Neural progenitor cell (in vitro differentiated cells): Measurements from ENCODE around the gene PROM2. TPM values are rescaled to one million over a fixed set of nuclear protein-coding genes. Genes with fewer than 3 reads are reported as not detected.

Experiments
- DNase-seq: peaks from one replicate; pipeline ENCODE4 v3.0.0-alpha.2; 2016; ENCODE audit warnings: low spot score
- H2AFZ ChIP-seq: fragments of 200-600 bp; sonication (generic); replicated peaks from 2 replicates; pipeline ENCODE4 v1.6.1; 2016; ENCODE audit warnings: antibody characterized with exemption
- H3F3A ChIP-seq: fragments of 200-600 bp; sonication (generic); 2 replicates; pipeline ENCODE4 v1.6.1; 2016; ENCODE audit warnings: antibody characterized with exemption, low read depth
- H3K27ac ChIP-seq: fragments of 200-600 bp; sonication (generic); 2 replicates; pipeline ENCODE4 v1.5.1; 2016; ENCODE audit warnings: mild to moderate bottlenecking
- H3K27me3 ChIP-seq: fragments of 200-600 bp; sonication (generic); 2 replicates; pipeline ENCODE4 v1.6.1; 2016; ENCODE audit warnings: mild to moderate bottlenecking, moderate library complexity
- H3K36me3 ChIP-seq: fragments of 200-600 bp; sonication (generic); 2 replicates; pipeline ENCODE4 v1.5.1; 2016
- H3K4me1 ChIP-seq: fragments of 200-600 bp; sonication (generic); 2 replicates; pipeline ENCODE4 v1.6.1; 2016; ENCODE audit warnings: mixed run types
- H3K4me2 ChIP-seq: fragments of 200-600 bp; sonication (generic); 2 replicates; pipeline ENCODE4 v1.6.1; 2016
- H3K4me3 ChIP-seq: fragments of 200-600 bp; sonication (generic); 2 replicates; pipeline ENCODE4 v1.5.1; 2016
- H3K79me2 ChIP-seq: fragments of 200-600 bp; sonication (generic); 2 replicates; pipeline ENCODE4 v1.6.1; 2016; ENCODE audit warnings: low read depth
- H3K9ac ChIP-seq: fragments of 200-600 bp; sonication (generic); 2 replicates; pipeline ENCODE4 v1.6.1; 2016
- H3K9me3 ChIP-seq: fragments of 200-600 bp; sonication (generic); 2 replicates; pipeline ENCODE4 v1.5.1; 2016; ENCODE audit warnings: low read depth
- H4K20me1 ChIP-seq: fragments of 200-600 bp; sonication (generic); 2 replicates; pipeline ENCODE4 v1.6.1; 2016; ENCODE audit warnings: low read depth
- H3K27ac Mint-ChIP-seq: 3 replicates; pipeline ENCODE4 v1.8.0; 2021; ENCODE audit warnings: mixed read lengths
- H3K27me3 Mint-ChIP-seq: 2 replicates; pipeline ENCODE4 v1.8.0; 2022; ENCODE audit warnings: low read depth, mild to moderate bottlenecking, inconsistent platforms, moderate library complexity, mixed read lengths; ENCODE audit not compliant: insufficient read depth
- H3K36me3 Mint-ChIP-seq: 3 replicates; pipeline ENCODE4 v1.8.0; 2021; ENCODE audit warnings: mixed read lengths
- H3K4me1 Mint-ChIP-seq: 3 replicates; pipeline ENCODE4 v1.8.0; 2021; ENCODE audit warnings: mixed read lengths
- H3K4me3 Mint-ChIP-seq: 3 replicates; pipeline ENCODE4 v1.8.0; 2021; ENCODE audit warnings: mild to moderate bottlenecking, moderate library complexity, mixed read lengths
- H3K9me3 Mint-ChIP-seq: 3 replicates; pipeline ENCODE4 v1.8.0; 2020; ENCODE audit warnings: mixed read lengths
- EZH2 ChIP-seq: fragments of 200-600 bp; sonication (generic); IDR thresholded peaks from 2 replicates; pipeline ENCODE4 v1.6.1; 2017; ENCODE audit warnings: antibody characterized with exemption, mild to moderate bottlenecking, moderate library complexity
- EZH2phosphoT487 ChIP-seq: fragments of 200-600 bp; sonication (generic); IDR thresholded peaks from 2 replicates; pipeline ENCODE4 v1.6.1; 2017; ENCODE audit warnings: antibody characterized with exemption
- total RNA-seq: library from RNA; depleted of rRNA; stranded (reverse); fragments of >200 nt; gene quantifications from 2 replicates; pipeline ENCODE4 v1.2.3, GENCODE V29; 2015; ENCODE audit warnings: low replicate concordance
- TF ChIP-seq, protein P1 (sequence below): fragments of 200-600 bp; sonication (generic); IDR thresholded peaks from 2 replicates; pipeline ENCODE4 v1.5.1; 2017; ENCODE audit warnings: antibody characterized with exemption, mild to moderate bottlenecking

PROM2 gene
- total RNA-seq, 1 donor from 2014 or later: 0.95 TPM

DNA sequence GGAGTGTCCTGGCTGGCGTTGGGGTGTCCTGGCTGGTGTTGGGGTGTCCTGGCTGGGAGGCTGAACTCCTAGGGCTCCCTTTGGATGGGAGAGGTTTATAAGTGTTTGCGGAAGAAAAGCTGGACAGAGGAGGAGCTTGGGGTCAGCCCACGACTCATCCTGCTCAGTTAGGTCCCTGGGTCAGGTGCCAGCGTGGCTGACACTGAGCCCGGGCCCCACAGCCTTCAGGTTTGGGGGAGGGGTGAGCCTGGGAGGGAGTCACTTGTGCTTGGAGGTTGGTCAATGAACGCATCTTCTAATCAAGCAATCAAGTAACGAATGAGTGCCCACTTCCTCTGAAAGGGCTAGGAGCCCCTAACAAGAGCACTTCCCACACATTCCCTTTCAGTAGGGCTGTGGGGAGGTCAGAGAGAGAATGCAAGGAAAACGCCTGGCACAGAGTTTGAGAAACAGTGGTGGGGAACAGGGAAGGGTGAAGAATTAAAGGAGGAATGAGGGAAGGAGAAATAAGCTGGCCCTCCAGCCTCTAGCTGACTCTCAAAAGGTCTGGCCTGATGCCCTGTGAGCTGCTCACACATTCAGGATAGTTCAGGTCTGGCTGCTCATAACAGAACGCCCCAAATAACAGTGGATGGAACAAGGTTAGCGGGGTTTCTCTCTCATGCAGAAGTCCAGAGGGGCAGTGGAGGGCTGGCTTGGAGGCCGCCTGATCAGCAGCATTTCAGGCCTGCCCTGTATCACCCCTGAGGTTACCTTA, 23.6 kb downstream of the PROM2 start:
- Histone ChIP-seq H4K20me1 (no peaks in the 10 kb centered on the region), H3K27ac (no peak overlapping the region), H3K4me2 (peak overlapping the region; percentile 57), H3K4me3 (no peak overlapping the region), H3K27me3 (no peaks in the 10 kb centered on the region), H3K9me3 (no peaks in the 10 kb centered on the region), H3K4me1 (no peaks in the 10 kb centered on the region), H3K79me2 (no peaks in the 10 kb centered on the region), H3K9ac (no peak overlapping the region), H2AFZ (no peak overlapping the region), H3F3A (no peaks in the 10 kb centered on the region), H3K36me3 (no peaks in the 10 kb centered on the region)
- Mint-ChIP-seq H3K27me3 (peaks cover 7% of the 10 kb centered on the region), H3K27ac (peak overlapping the region; percentile 54), H3K4me3 (peak overlapping the region; percentile 62), H3K4me1 (peaks cover 22% of the 10 kb centered on the region), H3K9me3 (no peaks in the 10 kb centered on the region), H3K36me3 (no peaks in the 10 kb centered on the region)
- DNase-seq: no peak
- TF ChIP-seq EZH2: no peak
- TF ChIP-seq EZH2phosphoT487: no peak
- TF ChIP-seq, protein P1, sequence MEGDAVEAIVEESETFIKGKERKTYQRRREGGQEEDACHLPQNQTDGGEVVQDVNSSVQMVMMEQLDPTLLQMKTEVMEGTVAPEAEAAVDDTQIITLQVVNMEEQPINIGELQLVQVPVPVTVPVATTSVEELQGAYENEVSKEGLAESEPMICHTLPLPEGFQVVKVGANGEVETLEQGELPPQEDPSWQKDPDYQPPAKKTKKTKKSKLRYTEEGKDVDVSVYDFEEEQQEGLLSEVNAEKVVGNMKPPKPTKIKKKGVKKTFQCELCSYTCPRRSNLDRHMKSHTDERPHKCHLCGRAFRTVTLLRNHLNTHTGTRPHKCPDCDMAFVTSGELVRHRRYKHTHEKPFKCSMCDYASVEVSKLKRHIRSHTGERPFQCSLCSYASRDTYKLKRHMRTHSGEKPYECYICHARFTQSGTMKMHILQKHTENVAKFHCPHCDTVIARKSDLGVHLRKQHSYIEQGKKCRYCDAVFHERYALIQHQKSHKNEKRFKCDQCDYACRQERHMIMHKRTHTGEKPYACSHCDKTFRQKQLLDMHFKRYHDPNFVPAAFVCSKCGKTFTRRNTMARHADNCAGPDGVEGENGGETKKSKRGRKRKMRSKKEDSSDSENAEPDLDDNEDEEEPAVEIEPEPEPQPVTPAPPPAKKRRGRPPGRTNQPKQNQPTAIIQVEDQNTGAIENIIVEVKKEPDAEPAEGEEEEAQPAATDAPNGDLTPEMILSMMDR: no peak

DNA sequence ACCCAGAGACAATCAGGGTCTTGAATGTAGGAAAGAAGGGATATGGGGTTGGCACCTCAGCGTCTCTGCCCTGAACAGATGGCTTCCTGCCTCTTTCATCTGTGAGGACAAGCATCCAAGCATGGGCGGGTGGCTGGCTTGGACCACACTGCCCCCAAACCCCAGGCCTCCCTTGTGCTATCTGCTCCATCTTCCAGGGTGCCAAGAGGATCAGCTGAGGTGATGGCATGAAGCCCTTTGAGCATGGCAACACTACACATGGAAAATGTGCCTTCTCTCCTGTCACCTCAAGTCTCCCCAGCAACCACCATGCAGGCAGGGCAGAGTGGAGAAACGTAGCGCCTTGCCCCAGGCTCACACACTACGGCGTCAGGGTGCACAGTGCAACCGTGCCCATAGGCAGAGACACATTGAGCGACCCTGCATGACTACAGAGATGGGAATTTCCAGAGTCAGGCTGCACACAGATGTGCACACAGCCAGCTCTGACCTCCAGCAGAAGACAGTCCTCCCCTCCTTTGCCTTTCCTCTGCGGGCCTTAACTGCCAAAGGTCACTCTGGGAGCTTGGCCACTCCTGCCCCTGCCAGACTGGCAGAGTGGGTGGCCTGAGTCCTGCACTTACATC, 24.4 kb downstream of the PROM2 start:
- Histone ChIP-seq H3F3A (no peaks in the 10 kb centered on the region), H3K79me2 (no peaks in the 10 kb centered on the region), H3K4me2 (no peak overlapping the region), H4K20me1 (no peaks in the 10 kb centered on the region), H3K27me3 (no peaks in the 10 kb centered on the region), H3K27ac (no peak overlapping the region), H3K9me3 (no peaks in the 10 kb centered on the region), H3K4me3 (no peak overlapping the region), H2AFZ (no peak overlapping the region), H3K9ac (no peak overlapping the region), H3K36me3 (no peaks in the 10 kb centered on the region), H3K4me1 (no peaks in the 10 kb centered on the region)
- Mint-ChIP-seq H3K27me3 (peaks cover 8% of the 10 kb centered on the region), H3K9me3 (no peaks in the 10 kb centered on the region), H3K36me3 (no peaks in the 10 kb centered on the region), H3K4me1 (peaks cover 25% of the 10 kb centered on the region), H3K4me3 (no peak overlapping the region), H3K27ac (no peak overlapping the region)
- TF ChIP-seq, protein P1: no peak
- TF ChIP-seq EZH2 (no peak), EZH2phosphoT487 (no peak)
- DNase-seq: no peak

DNA sequence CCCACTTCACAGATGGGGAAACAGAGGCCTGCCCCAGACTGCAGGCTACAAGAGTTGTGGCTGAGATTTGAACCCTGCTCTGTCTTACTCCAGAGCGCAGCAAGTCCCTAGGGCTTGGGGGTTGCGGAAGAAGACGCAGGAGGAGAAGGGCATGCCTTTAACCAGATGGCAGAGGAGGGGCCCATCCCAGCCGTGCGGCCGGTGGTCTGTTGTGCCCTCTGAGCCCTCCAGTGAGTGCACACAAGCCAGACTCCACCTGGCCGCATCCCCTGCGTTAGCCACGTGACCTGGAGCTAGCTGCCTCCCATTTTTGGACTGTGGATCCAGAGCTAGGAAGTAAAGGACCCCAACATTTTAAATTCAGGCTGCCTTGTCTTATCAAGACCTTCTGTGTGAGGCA, 25.7 kb downstream of the PROM2 start:
- Mint-ChIP-seq H3K9me3 (no peaks in the 10 kb centered on the region), H3K4me1 (peaks cover 25% of the 10 kb centered on the region), H3K36me3 (no peaks in the 10 kb centered on the region), H3K27ac (no peak overlapping the region), H3K4me3 (no peak overlapping the region), H3K27me3 (peaks cover 5% of the 10 kb centered on the region)
- H3K9ac ChIP-seq: no peak overlapping the region
- no peak overlapping the region for H3K4me2 ChIP-seq
- H3K4me1 ChIP-seq: no peaks in the 10 kb centered on the region
- no peaks in the 10 kb centered on the region for H3K9me3 ChIP-seq
- H3K4me3 ChIP-seq: no peak overlapping the region
- no peak overlapping the region for H3K27ac ChIP-seq
- TF ChIP-seq, protein P1: no peak
- no peak for TF ChIP-seq EZH2phosphoT487
- no peak for TF ChIP-seq EZH2
- H3K27me3 ChIP-seq: no peaks in the 10 kb centered on the region
- no peaks in the 10 kb centered on the region for H4K20me1 ChIP-seq
- no peaks in the 10 kb centered on the region for H3K36me3 ChIP-seq
- no peak for DNase-seq
- no peaks in the 10 kb centered on the region for H3K79me2 ChIP-seq
- H3F3A ChIP-seq: no peaks in the 10 kb centered on the region
- H2AFZ ChIP-seq: no peak overlapping the region
